Calu3 (cell line): ENCODE results near the gene TTC39C. TPM values are rescaled to one million over a fixed set of nuclear protein-coding genes. Genes with fewer than 3 reads are reported as not detected.

ENCODE experiments used
- BruUV-seq: library from RNA; stranded (reverse); fragments of 400-500 nt; replicated peaks from 2 replicates; lab custom pipeline; 2021; lab: Mats Ljungman, UMichigan
- CTCF ChIA-PET: fragments of 300-600 bp; sonication (Branson Sonifier 250); formaldehyde crosslinking; loops from one replicate; lab custom pipeline; 2022; ENCODE audit warnings: antibody characterized with exemption; lab: Charles Lee
- DNase-seq: peaks from one replicate; pipeline ENCODE4 v3.0.0; 2022
- H3K27ac Mint-ChIP-seq: one replicate; pipeline ENCODE4 v1.8.0; 2022; ENCODE audit warnings: mixed read lengths; ENCODE audit not compliant: unreplicated experiment
- H3K27me3 Mint-ChIP-seq: one replicate; pipeline ENCODE4 v1.8.0; 2022; ENCODE audit warnings: mixed read lengths; ENCODE audit not compliant: unreplicated experiment
- H3K36me3 Mint-ChIP-seq: one replicate; pipeline ENCODE4 v1.8.0; 2022; ENCODE audit warnings: mild to moderate bottlenecking, moderate library complexity, mixed read lengths; ENCODE audit not compliant: insufficient read depth, unreplicated experiment
- H3K4me1 Mint-ChIP-seq: one replicate; pipeline ENCODE4 v1.8.0; 2022; ENCODE audit warnings: mild to moderate bottlenecking, low read depth, mixed read lengths; ENCODE audit not compliant: unreplicated experiment
- H3K4me3 Mint-ChIP-seq: one replicate; pipeline ENCODE4 v1.8.0; 2022; ENCODE audit warnings: mild to moderate bottlenecking, low read depth, moderate library complexity, mixed read lengths; ENCODE audit not compliant: unreplicated experiment
- H3K9me3 Mint-ChIP-seq: one replicate; pipeline ENCODE4 v1.8.0; 2022; ENCODE audit warnings: low read depth, mixed read lengths; ENCODE audit not compliant: unreplicated experiment
- intact Hi-C: fragments of 100-400 bp; cut with micrococcal nuclease; formaldehyde crosslinking; loops from one replicate; pipeline ENCODE4 v1.10.0; 2022; ENCODE audit not compliant: unreplicated experiment
- total RNA-seq: library from RNA; stranded (reverse); gene quantifications from 2 replicates; pipeline ENCODE4 v1.2.3, GENCODE V29; 2022
- TF ChIP-seq, protein P1 (sequence below): fragments of 200-600 bp; IDR thresholded peaks from one replicate; pipeline ENCODE4 v1.8.0; 2022; ENCODE audit warnings: antibody characterized with exemption; ENCODE audit not compliant: unreplicated experiment

TTC39C gene
- total RNA-seq, 1 experiment from 2014 or later: 26.8 TPM

DNA sequence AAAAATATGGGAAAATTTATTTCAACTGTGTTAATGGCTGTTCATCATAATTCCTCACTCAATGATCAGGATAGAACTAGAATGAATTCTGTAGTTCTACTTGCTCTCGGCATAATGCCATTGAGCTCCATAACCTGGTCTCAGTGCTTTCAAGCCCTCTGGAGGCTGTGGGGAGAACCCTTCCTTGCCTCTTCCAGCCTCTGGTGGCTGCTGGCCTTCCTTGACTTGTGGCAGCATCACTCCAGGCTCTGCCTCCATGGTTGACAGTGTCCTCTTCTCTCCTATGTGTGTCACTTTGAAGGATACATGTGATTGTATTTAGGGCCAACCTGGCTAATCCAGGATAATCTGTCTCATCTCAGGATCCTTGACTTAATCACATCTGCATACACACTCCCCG, 97.4 kb downstream of the TTC39C start:
- Mint-ChIP-seq H3K4me3 (no peak overlapping the region), H3K27me3 (no peaks in the 10 kb centered on the region), H3K4me1 (peaks cover 39% of the 10 kb centered on the region), H3K9me3 (no peaks in the 10 kb centered on the region), H3K36me3 (no peaks in the 10 kb centered on the region), H3K27ac (no peak overlapping the region)
- intact Hi-C loops: loop anchor here (5.0 to 10.0 kb wide), 3 partner anchors 35 to 287 kb away; no protein-coding TSS in a partner anchor
- TF ChIP-seq, protein P1, sequence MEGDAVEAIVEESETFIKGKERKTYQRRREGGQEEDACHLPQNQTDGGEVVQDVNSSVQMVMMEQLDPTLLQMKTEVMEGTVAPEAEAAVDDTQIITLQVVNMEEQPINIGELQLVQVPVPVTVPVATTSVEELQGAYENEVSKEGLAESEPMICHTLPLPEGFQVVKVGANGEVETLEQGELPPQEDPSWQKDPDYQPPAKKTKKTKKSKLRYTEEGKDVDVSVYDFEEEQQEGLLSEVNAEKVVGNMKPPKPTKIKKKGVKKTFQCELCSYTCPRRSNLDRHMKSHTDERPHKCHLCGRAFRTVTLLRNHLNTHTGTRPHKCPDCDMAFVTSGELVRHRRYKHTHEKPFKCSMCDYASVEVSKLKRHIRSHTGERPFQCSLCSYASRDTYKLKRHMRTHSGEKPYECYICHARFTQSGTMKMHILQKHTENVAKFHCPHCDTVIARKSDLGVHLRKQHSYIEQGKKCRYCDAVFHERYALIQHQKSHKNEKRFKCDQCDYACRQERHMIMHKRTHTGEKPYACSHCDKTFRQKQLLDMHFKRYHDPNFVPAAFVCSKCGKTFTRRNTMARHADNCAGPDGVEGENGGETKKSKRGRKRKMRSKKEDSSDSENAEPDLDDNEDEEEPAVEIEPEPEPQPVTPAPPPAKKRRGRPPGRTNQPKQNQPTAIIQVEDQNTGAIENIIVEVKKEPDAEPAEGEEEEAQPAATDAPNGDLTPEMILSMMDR: no peak
- BruUV-seq: no TSS peak
- DNase-seq: peak; percentile 13
- CTCF ChIA-PET: interaction anchor here (1.8 kb wide), 1 partner anchor 147 kb away, joined by 6 read pairs; no protein-coding TSS in a partner anchor

DNA sequence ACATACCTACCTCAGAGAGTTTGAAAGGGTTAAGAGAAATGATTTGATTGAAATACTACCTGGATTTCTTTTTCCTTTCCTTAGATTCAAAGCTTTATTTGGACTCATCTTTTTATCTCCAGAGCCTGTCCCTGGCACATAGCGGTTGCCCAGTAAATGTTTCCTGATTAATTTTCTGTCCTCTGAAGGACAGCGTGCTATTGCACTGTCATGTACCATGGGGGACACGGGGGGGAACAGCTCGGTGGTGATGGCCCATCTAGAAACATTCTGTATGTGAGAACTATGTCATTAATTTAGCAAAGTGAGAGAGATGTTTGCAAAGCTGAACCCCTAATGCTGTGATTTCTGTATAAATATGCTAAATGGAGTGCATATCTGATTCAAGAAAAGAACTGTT, 97.9 kb downstream of the TTC39C start:
- TF ChIP-seq, protein P1: no peak
- BruUV-seq: no TSS peak
- H3K4me3 Mint-ChIP-seq: peak overlapping the region; percentile 67
- H3K27ac Mint-ChIP-seq: peak overlapping the region; percentile 67
- no peak for DNase-seq
- H3K4me1 Mint-ChIP-seq: peaks cover 39% of the 10 kb centered on the region
- intact Hi-C loops: loop anchor here (5.0 to 10.0 kb wide), 3 partner anchors 35 to 288 kb away; no protein-coding TSS in a partner anchor
- H3K9me3 Mint-ChIP-seq: no peaks in the 10 kb centered on the region
- CTCF ChIA-PET: interaction anchor here (0.6 to 1.8 kb wide), 3 partner anchors 96 to 147 kb away, joined by 4 to 8 read pairs (median 6); no protein-coding TSS in a partner anchor
- no peaks in the 10 kb centered on the region for H3K36me3 Mint-ChIP-seq
- H3K27me3 Mint-ChIP-seq: no peaks in the 10 kb centered on the region

DNA sequence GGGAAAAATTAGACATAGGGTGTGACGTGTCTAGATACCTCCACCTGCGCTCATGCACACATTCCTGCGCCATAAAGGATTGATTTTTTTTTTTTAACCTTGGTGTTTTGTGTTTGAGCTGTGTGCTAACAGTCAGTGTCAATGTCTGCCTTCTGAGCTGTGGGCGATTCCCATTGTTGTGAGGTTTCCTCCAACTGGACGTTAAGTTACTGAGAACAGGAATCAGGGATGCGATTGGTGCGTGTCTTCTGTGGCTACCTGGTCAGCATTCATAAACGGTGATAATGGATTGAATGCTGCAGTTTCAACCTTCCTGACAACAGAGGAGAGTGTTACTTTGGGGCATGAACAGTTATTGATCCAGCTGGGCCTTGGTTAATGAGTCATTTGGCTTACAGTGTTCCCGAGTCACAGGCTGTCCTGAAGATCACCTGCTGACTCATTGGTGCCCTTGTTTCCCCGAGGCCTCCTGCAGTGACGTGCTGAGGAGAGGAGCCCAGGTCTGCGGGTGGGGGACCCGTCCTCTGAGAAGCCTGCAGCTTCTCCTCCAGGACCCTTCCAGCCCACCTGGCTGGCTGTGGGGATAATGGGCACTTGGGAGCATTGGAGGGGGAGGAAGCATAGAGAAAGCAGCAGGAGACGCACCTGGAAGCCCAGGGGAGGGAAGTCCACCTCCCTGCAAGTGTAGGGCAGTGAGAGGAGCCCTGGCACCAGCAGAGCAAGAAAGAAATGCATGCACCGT, 98.5 kb downstream of the TTC39C start:
- BruUV-seq: no TSS peak
- CTCF ChIA-PET: interaction anchor here (0.6 to 1.8 kb wide), 5 partner anchors 63 to 1989 kb away, joined by 3 to 8 read pairs (median 4); no protein-coding TSS in a partner anchor
- intact Hi-C loops: loop anchor here (5.0 to 10.0 kb wide), 3 partner anchors 36 to 288 kb away; no protein-coding TSS in a partner anchor
- H3K4me1 Mint-ChIP-seq: peaks cover 39% of the 10 kb centered on the region
- TF ChIP-seq, protein P1: no peak
- no peaks in the 10 kb centered on the region for H3K36me3 Mint-ChIP-seq
- H3K4me3 Mint-ChIP-seq: peak overlapping the region; percentile 67
- peak; percentile 81 for DNase-seq
- peak overlapping the region; percentile 67 for H3K27ac Mint-ChIP-seq
- H3K27me3 Mint-ChIP-seq: no peaks in the 10 kb centered on the region
- no peaks in the 10 kb centered on the region for H3K9me3 Mint-ChIP-seq

DNA sequence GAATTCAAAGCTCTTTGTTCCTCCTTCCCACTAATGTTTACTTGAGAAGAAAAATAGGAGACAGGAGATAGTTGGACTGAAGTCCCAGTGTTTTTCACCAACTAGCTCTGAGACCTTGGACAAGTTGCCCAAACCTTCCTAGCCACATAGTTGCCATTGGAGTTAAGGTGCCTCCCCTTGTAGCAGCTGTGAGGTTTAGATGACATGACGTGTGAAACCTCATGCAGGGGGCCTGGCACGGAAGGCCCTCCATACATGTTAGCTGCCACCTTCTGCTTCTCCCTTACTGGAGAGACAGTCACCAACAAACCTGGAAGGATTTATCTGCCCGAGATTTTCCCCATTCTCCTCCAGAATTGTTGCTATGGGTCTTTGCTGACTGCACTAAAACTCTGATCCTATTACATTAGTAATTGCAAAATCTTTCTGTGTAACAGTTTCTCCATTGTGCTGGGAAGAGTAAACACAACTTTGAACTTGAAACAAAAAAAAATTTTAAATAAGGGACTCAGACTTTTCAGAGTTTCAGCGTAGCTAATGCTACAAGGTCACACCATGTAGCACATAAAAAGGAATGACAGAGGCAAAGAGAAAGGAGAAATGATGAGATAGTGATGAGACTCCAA, 100.5 kb downstream of the TTC39C start:
- Mint-ChIP-seq H3K27ac (no peak overlapping the region), H3K36me3 (no peaks in the 10 kb centered on the region), H3K27me3 (no peaks in the 10 kb centered on the region), H3K9me3 (no peaks in the 10 kb centered on the region), H3K4me1 (peaks cover 47% of the 10 kb centered on the region), H3K4me3 (no peak overlapping the region)
- no TSS peak for BruUV-seq
- TF ChIP-seq, protein P1: no peak
- CTCF ChIA-PET: no interaction called here
- no peak for DNase-seq
- intact Hi-C loops: loop anchor here (5.0 to 10.0 kb wide), 4 partner anchors 38 to 290 kb away; no protein-coding TSS in a partner anchor
